Activated CD4-positive, alpha-beta memory T cell treated with anti-CD3 and anti-CD28 coated beads for 36 hours (primary cell): Measurements from ENCODE around the gene PTPRM. TPM values are rescaled to one million over a fixed set of nuclear protein-coding genes. Genes with fewer than 3 reads are reported as not detected.
A peak's percentile ranks its signal among the peaks of the same experiment; 100 is the strongest.

ENCODE experiments used
- CTCF ChIA-PET: fragments of 350-600 bp; sonication (Branson Sonifier 250); formaldehyde crosslinking; loops from one replicate; lab custom pipeline; 2021; ENCODE audit warnings: antibody characterized with exemption, inconsistent platforms; lab: Charles Lee
- POLR2A ChIA-PET: fragments of 350-600 bp; sonication (Branson Sonifier 250); formaldehyde crosslinking; loops from one replicate; lab custom pipeline; 2021; ENCODE audit warnings: antibody characterized with exemption; lab: Charles Lee
- DNase-seq: peaks from one replicate; pipeline ENCODE4 v3.0.0-alpha.2; 2020
- H3K27ac Mint-ChIP-seq: one replicate; pipeline ENCODE4 v1.8.0; 2021; ENCODE audit warnings: mixed read lengths
- H3K27me3 Mint-ChIP-seq: one replicate; pipeline ENCODE4 v1.8.0; 2021; ENCODE audit warnings: mixed read lengths
- H3K36me3 Mint-ChIP-seq: one replicate; pipeline ENCODE4 v1.8.0; 2021; ENCODE audit warnings: mixed read lengths
- H3K4me1 Mint-ChIP-seq: one replicate; pipeline ENCODE4 v1.8.0; 2021; ENCODE audit warnings: low read depth, mixed read lengths
- H3K4me3 Mint-ChIP-seq: one replicate; pipeline ENCODE4 v1.8.0; 2021; ENCODE audit warnings: mild to moderate bottlenecking, mixed read lengths
- H3K9me3 Mint-ChIP-seq: one replicate; pipeline ENCODE4 v1.8.0; 2021; ENCODE audit warnings: mixed read lengths
- intact Hi-C: fragments of 100-400 bp; cut with micrococcal nuclease; formaldehyde crosslinking; loops from one replicate; pipeline ENCODE4 v1.15.1; 2023
- total RNA-seq, 2 experiments: library from RNA; stranded (reverse); gene quantifications; one replicate each; pipeline ENCODE4 v1.2.3, GENCODE V29; 2021

The PTPRM gene
- total RNA-seq, 2 experiments from 2014 or later: 7.0 to 8.6 TPM

- Mint-ChIP-seq H3K27ac (no peak overlapping the region), H3K27me3 (no peaks in the 10 kb centered on the region), H3K4me1 (no peaks in the 10 kb centered on the region), H3K4me3 (no peak overlapping the region), H3K9me3 (peaks cover 2% of the 10 kb centered on the region), H3K36me3 (no peaks in the 10 kb centered on the region)
- CTCF ChIA-PET: no interaction called here
- no peak for DNase-seq
- intact Hi-C loops: no loop called here
- POLR2A ChIA-PET: no interaction called here
Observed at GRCh38 chr18:7548221-7548620, 18.9 kb upstream of the PTPRM start.

GRCh38 chr18:7548721-7549120 lies 18.4 kb upstream of the PTPRM start:
- H3K27ac Mint-ChIP-seq: no peak overlapping the region
- H3K27me3 Mint-ChIP-seq: no peaks in the 10 kb centered on the region
- intact Hi-C loops: no loop called here
- no peak overlapping the region for H3K4me3 Mint-ChIP-seq
- no peaks in the 10 kb centered on the region for H3K36me3 Mint-ChIP-seq
- POLR2A ChIA-PET: no interaction called here
- peaks cover 2% of the 10 kb centered on the region for H3K9me3 Mint-ChIP-seq
- CTCF ChIA-PET: no interaction called here
- no peaks in the 10 kb centered on the region for H3K4me1 Mint-ChIP-seq
- DNase-seq: no peak

- Mint-ChIP-seq H3K4me1 (no peaks in the 10 kb centered on the region), H3K27ac (no peak overlapping the region), H3K9me3 (no peaks in the 10 kb centered on the region), H3K4me3 (no peak overlapping the region), H3K27me3 (peaks cover 2% of the 10 kb centered on the region), H3K36me3 (no peaks in the 10 kb centered on the region)
- no peak for DNase-seq
- intact Hi-C loops: no loop called here
- ChIA-PET POLR2A (interaction anchor here (0.5 kb wide), 1 partner anchor 31 kb away, joined by 4 read pairs; no protein-coding TSS in a partner anchor), CTCF (no interaction called here)
Observed at GRCh38 chr18:7557973-7558372, 9.1 kb upstream of the PTPRM start.

- no peak overlapping the region for H3K27ac Mint-ChIP-seq
- no peaks in the 10 kb centered on the region for H3K36me3 Mint-ChIP-seq
- intact Hi-C loops: no loop called here
- peaks cover 2% of the 10 kb centered on the region for H3K27me3 Mint-ChIP-seq
- H3K4me3 Mint-ChIP-seq: no peak overlapping the region
- ChIA-PET POLR2A (no interaction called here), CTCF (no interaction called here)
- H3K9me3 Mint-ChIP-seq: no peaks in the 10 kb centered on the region
- DNase-seq: no peak
- no peaks in the 10 kb centered on the region for H3K4me1 Mint-ChIP-seq
Observed at GRCh38 chr18:7558769-7559168, 8.3 kb upstream of the PTPRM start.

- H3K9me3 Mint-ChIP-seq: no peaks in the 10 kb centered on the region
- H3K4me1 Mint-ChIP-seq: no peaks in the 10 kb centered on the region
- ChIA-PET POLR2A (no interaction called here), CTCF (no interaction called here)
- intact Hi-C loops: loop anchor here (10.0 kb wide), 1 partner anchor 495 kb away; no protein-coding TSS in a partner anchor
- no peak overlapping the region for H3K4me3 Mint-ChIP-seq
- no peak overlapping the region for H3K27ac Mint-ChIP-seq
- H3K36me3 Mint-ChIP-seq: no peaks in the 10 kb centered on the region
- peaks cover 9% of the 10 kb centered on the region for H3K27me3 Mint-ChIP-seq
- DNase-seq: no peak
Observed at GRCh38 chr18:7559709-7560319, 7.3 kb upstream of the PTPRM start.

- DNase-seq: no peak
- no peaks in the 10 kb centered on the region for H3K9me3 Mint-ChIP-seq
- CTCF ChIA-PET: no interaction called here
- POLR2A ChIA-PET: no interaction called here
- H3K27me3 Mint-ChIP-seq: peaks cover 24% of the 10 kb centered on the region
- H3K27ac Mint-ChIP-seq: no peak overlapping the region
- H3K36me3 Mint-ChIP-seq: no peaks in the 10 kb centered on the region
- intact Hi-C loops: loop anchor here (10.0 kb wide), 1 partner anchor 493 kb away; no protein-coding TSS in a partner anchor
- no peaks in the 10 kb centered on the region for H3K4me1 Mint-ChIP-seq
- no peak overlapping the region for H3K4me3 Mint-ChIP-seq
Observed at GRCh38 chr18:7561909-7562460, 5.1 kb upstream of the PTPRM start.

GRCh38 chr18:7562491-7562890 lies 4.6 kb upstream of the PTPRM start:
- no peak overlapping the region for H3K4me3 Mint-ChIP-seq
- intact Hi-C loops: loop anchor here (10.0 kb wide), 1 partner anchor 492 kb away; no protein-coding TSS in a partner anchor
- no peaks in the 10 kb centered on the region for H3K36me3 Mint-ChIP-seq
- H3K27ac Mint-ChIP-seq: no peak overlapping the region
- ChIA-PET CTCF (no interaction called here), POLR2A (no interaction called here)
- H3K27me3 Mint-ChIP-seq: peaks cover 24% of the 10 kb centered on the region
- no peaks in the 10 kb centered on the region for H3K4me1 Mint-ChIP-seq
- no peak for DNase-seq
- no peaks in the 10 kb centered on the region for H3K9me3 Mint-ChIP-seq

- CTCF ChIA-PET: no interaction called here
- H3K36me3 Mint-ChIP-seq: peaks cover 3% of the 10 kb centered on the region
- POLR2A ChIA-PET: no interaction called here
- H3K4me3 Mint-ChIP-seq: no peak overlapping the region
- peaks cover 40% of the 10 kb centered on the region for H3K27me3 Mint-ChIP-seq
- no peak for DNase-seq
- no peaks in the 10 kb centered on the region for H3K9me3 Mint-ChIP-seq
- peaks cover 2% of the 10 kb centered on the region for H3K4me1 Mint-ChIP-seq
- no peak overlapping the region for H3K27ac Mint-ChIP-seq
- intact Hi-C loops: loop anchor here (10.0 kb wide), 1 partner anchor 489 kb away; no protein-coding TSS in a partner anchor
Observed at GRCh38 chr18:7565677-7566076, 1.4 kb upstream of the PTPRM start.

GRCh38 chr18:7566244-7566566 lies 911 bp upstream of the PTPRM start:
- H3K4me3 Mint-ChIP-seq: no peak overlapping the region
- intact Hi-C loops: loop anchor here (10.0 kb wide), 1 partner anchor 489 kb away; no protein-coding TSS in a partner anchor
- peaks cover 2% of the 10 kb centered on the region for H3K4me1 Mint-ChIP-seq
- peaks cover 41% of the 10 kb centered on the region for H3K27me3 Mint-ChIP-seq
- H3K36me3 Mint-ChIP-seq: peaks cover 3% of the 10 kb centered on the region
- no peak for DNase-seq
- H3K27ac Mint-ChIP-seq: no peak overlapping the region
- ChIA-PET CTCF (interaction anchor here (0.7 to 1.2 kb wide), 4 partner anchors 10 to 177 kb away, joined by 3 to 5 read pairs (median 4); no protein-coding TSS in a partner anchor), POLR2A (no interaction called here)
- no peaks in the 10 kb centered on the region for H3K9me3 Mint-ChIP-seq

GRCh38 chr18:7567474-7568425 lies 634 bp downstream of the PTPRM start:
- peaks cover 41% of the 10 kb centered on the region for H3K27me3 Mint-ChIP-seq
- H3K4me1 Mint-ChIP-seq: peaks cover 4% of the 10 kb centered on the region
- CTCF ChIA-PET: interaction anchor here (0.6 to 1.3 kb wide), 7 partner anchors 8 to 321 kb away, joined by 4 to 7 read pairs (median 4); no protein-coding TSS in a partner anchor
- H3K9me3 Mint-ChIP-seq: no peaks in the 10 kb centered on the region
- no peak overlapping the region for H3K4me3 Mint-ChIP-seq
- DNase-seq: peak; percentile 21
- no peak overlapping the region for H3K27ac Mint-ChIP-seq
- POLR2A ChIA-PET: no interaction called here
- intact Hi-C loops: loop anchor here (10.0 kb wide), 1 partner anchor 487 kb away; no protein-coding TSS in a partner anchor
- H3K36me3 Mint-ChIP-seq: peaks cover 3% of the 10 kb centered on the region

GRCh38 chr18:7568426-7568825 lies 1.3 kb downstream of the PTPRM start:
- Mint-ChIP-seq H3K9me3 (no peaks in the 10 kb centered on the region), H3K4me1 (peaks cover 10% of the 10 kb centered on the region), H3K27me3 (peaks cover 41% of the 10 kb centered on the region), H3K27ac (no peak overlapping the region), H3K4me3 (no peak overlapping the region), H3K36me3 (peaks cover 3% of the 10 kb centered on the region)
- DNase-seq: no peak
- CTCF ChIA-PET: no interaction called here
- POLR2A ChIA-PET: no interaction called here
- intact Hi-C loops: loop anchor here (10.0 kb wide), 1 partner anchor 486 kb away; no protein-coding TSS in a partner anchor

- Mint-ChIP-seq H3K36me3 (peaks cover 3% of the 10 kb centered on the region), H3K9me3 (no peaks in the 10 kb centered on the region), H3K27me3 (peaks cover 20% of the 10 kb centered on the region), H3K4me1 (peaks cover 11% of the 10 kb centered on the region), H3K27ac (no peak overlapping the region), H3K4me3 (no peak overlapping the region)
- intact Hi-C loops: loop anchor here (5.0 kb wide), 1 partner anchor 386 kb away; no protein-coding TSS in a partner anchor
- CTCF ChIA-PET: no interaction called here
- no peak for DNase-seq
- POLR2A ChIA-PET: no interaction called here
Observed at GRCh38 chr18:7571626-7572025, 4.5 kb downstream of the PTPRM start.
